NCI-H526 (cell line): ENCODE data around the gene HOXD13.

Source experiments
- DNase-seq, 2 experiments: peaks; one replicate each; lab custom pipeline; 2025; lab: John Stamatoyannopoulos, UW

HOXD13 gene

DNA sequence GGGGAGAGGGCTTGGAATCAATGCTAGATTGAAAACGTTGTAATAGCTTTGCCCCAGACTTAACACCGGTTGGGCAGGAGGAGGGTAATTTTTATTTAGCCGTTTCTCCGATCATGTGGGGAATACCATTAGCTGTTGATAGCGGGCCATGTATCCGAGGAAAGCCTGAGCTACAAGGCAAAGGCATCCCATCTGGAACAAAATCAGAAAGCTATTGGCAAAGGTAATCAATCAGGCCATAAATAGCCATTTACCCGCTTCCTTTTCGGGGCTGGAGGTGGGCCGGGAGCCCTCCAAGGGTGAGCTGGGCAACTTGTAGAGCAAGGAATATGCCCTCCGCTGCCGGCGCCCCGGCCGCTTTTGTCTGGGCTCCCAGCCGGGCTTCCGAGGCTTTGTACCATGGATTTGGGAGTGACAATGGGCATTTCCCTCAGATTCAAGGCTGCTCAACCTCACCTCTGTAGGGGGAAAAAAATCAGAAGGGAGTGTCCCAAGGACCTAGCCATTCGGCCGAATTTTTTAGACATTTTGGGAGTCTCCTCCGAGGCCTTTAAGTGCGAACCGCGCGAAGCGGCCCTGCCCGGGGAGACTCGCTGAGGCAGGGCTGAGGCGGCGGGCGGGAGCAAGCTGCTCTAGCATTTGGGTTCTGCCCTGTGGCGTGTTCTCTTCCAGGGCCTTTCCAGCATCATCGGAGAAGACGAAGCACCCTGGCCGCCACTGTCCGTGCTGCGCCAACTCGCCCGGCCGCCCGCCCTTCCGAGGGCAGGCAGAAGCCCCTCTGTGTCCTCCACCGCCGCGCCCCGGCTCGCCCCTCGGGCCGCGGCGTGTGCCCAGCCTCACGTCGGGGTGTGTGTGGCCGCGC lies 28.9 kb downstream of the HOXD13 start:
- no peak for DNase-seq

DNA sequence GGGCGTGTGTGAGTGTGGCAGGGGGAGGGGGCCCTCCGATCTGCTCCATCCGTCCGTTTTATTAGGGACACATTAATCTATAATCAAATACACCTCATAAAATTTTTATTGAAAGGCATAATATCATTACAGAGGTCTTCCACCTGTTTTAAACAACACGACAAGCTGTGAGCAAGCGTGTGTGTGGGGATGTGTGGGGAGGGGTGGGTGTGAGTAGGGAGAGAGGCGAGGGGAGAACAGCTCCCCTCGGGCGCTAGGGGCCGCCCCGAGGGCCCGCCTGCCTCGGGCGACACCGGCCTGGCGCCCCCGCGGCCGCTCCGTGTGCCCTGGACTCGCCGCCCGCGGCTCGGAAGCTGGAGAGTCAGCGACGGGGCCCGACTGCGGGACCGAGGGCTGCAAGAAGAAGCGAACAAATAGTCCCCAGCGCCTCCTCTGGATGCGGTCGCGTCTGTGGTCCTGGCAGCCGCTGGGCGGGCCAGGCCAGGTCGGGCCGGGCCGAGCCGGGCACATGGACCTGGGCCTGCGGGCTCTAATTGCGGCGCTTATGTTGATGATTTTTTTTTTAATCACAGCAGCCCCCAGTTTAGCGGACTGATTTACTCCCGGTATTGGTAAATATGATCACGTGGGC lies 29.6 kb downstream of the HOXD13 start:
- no peak for DNase-seq

DNA sequence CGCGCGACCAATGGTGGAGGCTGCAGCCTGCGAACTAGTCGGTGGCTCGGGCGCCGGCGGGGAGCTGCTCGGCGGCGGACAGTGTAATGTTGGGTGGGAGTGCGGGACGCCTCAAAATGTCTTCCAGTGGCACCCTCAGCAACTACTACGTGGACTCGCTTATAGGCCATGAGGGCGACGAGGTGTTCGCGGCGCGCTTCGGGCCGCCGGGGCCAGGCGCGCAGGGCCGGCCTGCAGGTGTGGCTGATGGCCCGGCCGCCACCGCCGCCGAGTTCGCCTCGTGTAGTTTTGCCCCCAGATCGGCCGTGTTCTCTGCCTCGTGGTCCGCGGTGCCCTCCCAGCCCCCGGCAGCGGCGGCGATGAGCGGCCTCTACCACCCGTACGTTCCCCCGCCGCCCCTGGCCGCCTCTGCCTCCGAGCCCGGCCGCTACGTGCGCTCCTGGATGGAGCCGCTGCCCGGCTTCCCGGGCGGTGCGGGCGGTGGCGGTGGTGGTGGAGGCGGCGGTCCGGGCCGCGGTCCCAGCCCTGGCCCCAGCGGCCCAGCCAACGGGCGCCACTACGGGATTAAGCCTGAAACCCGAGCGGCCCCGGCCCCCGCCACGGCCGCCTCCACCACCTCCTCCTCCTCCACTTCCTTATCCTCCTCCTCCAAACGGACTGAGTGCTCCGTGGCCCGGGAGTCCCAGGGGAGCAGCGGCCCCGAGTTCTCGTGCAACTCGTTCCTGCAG lies 30.3 kb downstream of the HOXD13 start, which contains the start of gene HOXD9:
Gene HOXD9, plus strand, starts transcription at position 37 of the 728 bp plus-strand sequence. Its CDS starts 50 bp downstream, at position 87.
- no peak for DNase-seq

DNA sequence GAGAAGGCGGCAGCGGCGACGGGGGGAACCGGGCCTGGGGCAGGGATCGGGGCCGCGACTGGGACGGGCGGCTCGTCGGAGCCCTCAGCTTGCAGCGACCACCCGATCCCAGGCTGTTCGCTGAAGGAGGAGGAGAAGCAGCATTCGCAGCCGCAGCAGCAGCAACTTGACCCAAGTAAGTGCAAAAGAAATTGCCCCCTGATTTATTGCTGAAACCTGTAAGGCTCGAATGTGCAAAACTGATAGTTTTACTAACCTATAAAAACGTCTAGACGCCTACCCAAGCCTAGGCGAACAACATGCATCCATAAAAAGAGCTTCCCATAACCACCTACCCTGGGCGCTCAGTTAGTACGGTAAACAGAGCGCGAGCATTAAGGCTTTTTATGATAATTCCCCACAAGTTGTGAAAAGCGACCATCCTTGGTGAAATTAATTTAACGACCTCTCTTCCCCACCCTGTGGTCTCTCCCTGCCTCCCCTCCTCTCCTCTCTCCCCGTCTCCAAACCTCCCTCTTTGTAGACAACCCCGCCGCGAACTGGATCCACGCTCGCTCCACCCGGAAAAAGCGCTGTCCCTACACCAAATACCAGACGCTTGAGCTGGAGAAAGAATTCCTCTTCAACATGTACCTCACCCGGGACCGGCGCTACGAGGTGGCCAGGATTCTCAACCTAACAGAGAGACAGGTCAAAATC lies 31.0 kb downstream of the HOXD13 start:
- DNase-seq, result no peak

DNA sequence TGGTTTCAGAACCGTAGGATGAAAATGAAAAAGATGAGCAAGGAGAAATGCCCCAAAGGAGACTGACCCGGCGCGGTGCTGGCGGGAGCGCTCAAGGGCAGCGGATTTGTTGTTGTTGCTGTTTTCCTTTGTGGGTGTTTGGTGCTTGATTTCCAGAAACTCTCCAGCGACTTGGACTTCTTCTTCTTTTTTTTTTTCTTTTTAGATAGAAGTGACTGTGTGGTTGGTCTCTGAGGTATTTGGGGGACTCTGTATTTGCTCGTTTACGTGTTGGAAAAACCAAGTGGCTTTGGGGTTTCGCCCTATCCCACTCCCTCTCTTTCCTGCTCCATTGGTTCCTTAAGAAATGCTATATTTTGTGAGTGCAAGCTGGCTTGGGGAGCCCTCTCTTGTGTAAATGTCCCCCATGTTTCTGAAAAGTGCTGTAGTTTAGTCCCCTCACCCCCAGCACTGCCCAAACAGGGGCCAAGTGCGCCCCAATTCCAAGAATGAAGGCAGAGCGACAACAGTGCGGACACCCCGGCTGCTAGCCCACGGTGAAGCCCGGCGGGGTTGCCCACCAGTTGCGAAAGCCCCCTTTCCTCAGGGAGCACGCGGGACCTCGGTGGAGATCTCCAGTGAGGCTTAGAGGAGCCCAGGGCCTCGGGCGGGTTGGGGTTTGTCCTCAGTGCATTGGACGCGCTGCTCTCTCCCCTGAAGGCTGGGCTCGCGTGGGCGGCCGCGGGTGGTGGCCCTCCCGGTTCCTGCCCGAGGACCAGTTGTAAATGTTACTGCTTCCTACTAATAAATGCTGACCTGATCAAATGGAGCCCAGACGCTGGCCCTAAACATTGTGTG lies 31.8 kb downstream of the HOXD13 start:
- no peak for DNase-seq

DNA sequence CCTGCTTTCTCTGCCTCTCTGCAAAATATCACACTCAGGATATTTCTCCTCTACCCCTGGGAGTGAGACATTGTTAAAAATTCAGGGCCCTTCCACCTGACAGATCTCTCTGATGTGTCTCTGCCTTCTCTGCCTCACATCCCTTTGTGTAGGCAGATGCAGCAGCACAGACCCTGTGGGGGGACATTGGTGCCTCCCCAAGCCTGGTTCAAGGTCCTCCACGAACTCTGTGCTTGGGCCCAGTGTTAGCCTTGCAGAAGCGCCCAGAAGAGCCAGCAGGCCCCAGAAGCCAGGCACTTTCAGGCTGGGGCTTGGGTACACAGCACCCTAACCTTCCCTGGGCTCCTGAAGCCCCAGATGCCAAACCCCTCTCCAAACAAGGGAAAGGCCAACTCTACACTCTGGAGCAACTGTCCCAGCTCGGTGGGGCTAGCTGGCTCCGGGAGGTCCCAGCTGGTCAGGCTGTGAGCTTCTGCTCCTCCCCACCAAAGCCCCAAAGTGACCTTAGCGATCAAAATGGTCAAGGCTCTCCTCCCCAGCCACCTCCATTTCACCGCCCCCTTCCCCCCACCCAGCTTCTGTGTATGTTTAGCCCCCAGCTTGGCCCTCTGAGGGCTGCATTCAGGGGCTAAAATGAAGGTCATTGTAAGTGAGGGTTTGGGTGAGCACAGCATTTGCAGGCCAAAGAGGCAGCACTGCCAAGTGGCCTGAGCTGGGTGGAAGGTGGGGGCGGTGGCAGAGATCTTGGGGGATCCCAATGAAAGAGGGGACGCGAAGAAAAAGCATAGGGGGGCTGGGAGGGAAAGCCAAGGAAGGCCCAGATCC lies 32.6 kb downstream of the HOXD13 start:
- DNase-seq, result no peak

DNA sequence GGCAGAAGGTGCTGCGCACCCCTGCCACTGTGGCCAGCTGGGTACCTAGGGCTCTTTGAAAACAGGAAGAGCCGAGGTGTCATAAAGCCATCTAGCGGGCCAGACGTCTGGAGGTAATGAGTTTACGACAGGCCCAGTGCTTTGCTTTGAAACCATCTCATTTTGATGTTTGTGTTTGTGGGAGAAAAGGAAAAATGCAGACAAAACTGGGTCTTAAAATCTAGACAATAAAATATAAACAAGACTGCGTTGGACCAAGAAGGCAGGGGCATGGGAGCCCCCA lies 33.2 kb downstream of the HOXD13 start:
- no peak for DNase-seq

DNA sequence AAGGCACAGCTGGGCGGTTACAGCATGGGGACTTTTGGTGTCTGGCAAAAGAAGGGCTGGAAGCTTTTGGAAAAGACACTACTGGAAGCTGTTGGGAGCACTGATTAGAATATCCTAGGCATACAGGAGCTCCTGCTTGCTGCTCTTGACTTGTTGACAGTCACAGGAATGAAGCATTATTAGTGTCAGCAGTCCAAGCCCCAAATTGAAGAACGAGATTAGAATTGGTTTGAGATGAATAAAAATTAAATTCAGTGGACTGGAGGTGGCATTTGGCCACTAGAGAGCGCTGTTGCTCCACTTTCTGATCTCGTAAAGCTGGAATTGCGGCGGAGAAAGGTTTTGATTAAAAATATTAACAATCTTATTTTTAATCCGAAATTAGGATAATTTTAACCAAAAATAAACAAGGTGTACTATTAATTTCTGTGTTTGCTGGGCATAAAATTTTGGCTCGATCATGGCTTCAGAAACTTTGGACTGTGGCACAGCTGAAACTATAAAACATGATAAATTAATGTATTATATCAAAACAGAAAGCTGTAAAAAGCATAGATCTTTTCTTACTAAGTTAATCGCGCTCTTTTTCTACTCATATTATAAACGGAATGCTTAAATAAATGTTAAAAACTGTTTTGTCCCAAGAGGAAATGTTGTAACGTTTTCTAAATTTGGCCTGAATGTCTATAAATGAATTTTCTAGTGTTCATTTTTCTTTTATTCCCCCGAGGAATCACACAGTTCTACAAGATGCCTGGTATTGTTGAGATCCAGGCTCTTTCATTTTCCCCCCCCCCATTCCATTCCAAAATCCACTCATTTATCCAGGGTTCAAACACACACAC lies 34.6 kb downstream of the HOXD13 start:
- DNase-seq, result peak; percentile 42 to 81

DNA sequence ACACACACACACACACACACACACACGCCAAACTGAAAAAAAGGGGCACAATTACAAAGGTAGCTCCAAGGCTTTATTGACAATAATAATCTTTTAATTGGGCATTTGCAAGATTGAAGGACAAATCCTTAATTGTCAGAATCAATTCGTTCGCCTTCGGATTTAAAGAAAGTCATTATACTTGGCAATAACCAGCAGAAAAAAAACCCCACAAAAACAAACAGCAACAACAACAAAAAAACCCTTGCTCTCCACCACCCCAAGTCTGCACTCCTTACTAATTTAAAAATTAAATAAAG lies 35.2 kb downstream of the HOXD13 start:
- no peak for DNase-seq

DNA sequence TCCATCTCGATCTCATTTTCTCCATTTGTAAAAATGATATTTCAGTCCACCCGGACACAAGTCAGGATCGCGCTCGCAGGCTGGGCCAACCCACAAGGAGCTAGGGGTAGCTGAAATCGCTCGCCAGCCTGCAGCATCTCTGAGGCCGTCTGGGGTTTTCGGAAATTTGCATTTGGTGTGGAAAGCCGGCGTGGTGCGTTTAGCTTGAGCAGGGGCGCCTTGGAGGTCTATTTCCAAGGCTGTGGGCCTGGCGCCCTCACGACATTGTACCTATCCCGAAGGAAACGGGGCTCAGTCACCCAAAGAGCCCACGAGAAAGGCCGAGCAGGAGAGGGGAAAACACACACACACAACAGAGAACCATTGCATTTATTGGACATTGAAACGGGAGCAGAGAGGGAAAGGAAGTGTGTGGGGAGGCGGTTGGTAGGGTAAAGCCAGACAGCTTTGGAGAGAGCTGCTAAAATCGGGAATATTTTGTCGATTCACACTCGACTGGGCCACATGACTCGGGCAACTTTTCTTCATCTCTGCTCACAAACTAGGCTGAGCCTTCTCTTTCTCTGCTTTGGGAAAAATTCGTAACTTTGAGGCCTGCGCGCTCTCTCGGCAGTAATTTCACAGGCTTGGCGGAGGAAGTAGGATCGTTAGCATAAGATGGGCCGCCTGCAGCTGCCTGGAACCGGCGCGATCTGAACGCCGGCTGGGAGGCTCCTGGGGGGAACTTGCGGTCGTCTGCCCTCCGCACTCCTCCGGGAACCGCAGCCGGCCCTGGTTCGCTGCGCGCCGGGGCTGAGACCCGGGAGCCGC lies 35.9 kb downstream of the HOXD13 start:
- DNase-seq, result peak; percentile 91 to 95

DNA sequence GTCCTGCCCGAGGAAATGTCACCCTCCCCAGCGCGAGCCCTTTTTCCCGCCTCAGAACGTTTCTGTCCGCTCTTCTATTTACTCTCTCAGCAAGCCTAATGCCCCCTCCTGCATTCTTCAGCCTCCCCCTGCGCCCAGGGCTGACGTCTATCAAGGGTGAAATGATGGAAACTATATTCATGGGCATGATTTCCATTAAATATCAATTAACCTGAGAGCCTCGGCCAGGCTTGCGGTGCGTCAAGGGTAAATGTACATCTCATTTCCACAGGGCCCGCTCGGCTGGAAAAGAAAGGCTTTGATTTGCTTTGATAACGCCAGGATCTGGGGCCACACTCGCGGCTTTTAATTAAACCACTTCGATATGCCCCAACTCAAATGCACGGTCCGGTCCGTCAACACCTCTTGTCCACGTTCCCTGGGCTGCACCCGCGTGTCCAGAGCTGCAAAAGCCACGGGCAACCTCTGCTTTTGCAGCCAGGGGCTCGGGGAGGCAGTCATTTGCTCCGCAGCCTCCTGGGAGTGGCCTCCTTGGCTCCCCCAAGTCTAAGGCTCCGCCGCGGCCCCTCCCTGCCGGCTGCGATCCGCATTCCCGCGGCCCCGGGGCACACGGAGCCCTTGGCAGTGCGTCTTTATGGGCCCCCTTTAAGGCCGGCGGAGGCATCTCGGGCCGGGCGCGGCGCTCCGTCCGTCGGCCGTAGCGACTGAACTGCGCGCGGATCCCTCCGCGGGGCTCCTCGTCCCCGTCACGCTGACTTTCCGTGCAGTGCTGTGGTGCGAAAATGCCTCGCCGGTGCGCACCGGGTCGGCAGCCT lies 36.7 kb downstream of the HOXD13 start, which contains the start of gene HOXD8:
Gene HOXD8, plus strand, starts transcription at position 724 of the 815 bp plus-strand sequence. CDS start 662 bp downstream, outside the sequence.
- DNase-seq, result peak; percentile 74 to 90

DNA sequence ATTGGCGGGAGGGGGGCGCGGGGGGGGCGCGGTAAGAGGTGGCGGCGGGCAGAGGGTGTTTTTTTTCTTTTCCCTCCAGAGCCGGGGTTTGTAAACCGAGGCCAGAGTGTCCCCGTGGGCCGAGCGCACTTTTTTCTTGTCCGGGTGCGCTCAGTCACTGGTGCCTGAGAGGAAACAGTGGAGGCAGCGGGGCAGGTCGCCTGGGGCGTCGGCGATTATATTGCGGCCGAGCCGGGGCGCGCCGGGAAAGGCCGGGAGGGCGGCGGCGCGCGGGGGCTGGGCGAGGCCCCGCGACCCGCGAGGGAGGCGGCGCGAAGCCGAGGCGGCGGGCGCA lies 37.3 kb downstream of the HOXD13 start:
- peak in 1 of 2 experiments; percentile 86 for DNase-seq

DNA sequence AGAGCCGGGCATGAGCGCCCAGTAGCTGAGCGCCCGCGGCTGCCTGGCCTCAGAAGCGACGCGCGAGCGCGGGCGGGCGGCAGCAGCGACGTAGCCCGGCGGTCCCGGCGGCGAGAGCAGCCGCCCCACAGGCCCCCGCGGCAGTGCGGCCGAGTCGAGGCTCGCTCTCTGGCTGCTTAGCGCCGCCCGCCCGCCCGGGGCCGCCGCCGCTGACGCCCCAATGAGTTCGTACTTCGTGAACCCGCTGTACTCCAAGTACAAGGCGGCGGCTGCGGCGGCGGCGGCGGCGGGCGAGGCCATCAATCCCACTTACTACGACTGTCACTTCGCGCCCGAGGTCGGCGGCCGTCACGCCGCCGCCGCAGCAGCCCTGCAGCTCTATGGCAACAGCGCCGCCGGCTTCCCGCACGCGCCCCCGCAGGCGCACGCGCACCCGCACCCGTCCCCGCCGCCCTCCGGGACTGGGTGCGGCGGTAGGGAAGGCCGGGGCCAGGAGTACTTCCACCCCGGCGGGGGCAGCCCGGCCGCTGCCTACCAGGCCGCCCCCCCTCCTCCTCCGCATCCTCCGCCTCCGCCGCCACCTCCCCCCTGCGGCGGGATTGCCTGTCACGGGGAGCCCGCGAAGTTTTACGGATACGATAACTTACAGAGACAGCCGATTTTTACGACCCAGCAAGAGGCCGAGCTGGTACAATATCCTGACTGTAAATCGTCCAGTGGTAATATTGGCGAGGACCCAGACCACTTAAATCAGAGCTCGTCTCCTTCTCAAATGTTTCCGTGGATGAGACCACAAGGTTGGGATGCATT lies 37.8 kb downstream of the HOXD13 start:
- DNase-seq, result peak; percentile 34 to 90

DNA sequence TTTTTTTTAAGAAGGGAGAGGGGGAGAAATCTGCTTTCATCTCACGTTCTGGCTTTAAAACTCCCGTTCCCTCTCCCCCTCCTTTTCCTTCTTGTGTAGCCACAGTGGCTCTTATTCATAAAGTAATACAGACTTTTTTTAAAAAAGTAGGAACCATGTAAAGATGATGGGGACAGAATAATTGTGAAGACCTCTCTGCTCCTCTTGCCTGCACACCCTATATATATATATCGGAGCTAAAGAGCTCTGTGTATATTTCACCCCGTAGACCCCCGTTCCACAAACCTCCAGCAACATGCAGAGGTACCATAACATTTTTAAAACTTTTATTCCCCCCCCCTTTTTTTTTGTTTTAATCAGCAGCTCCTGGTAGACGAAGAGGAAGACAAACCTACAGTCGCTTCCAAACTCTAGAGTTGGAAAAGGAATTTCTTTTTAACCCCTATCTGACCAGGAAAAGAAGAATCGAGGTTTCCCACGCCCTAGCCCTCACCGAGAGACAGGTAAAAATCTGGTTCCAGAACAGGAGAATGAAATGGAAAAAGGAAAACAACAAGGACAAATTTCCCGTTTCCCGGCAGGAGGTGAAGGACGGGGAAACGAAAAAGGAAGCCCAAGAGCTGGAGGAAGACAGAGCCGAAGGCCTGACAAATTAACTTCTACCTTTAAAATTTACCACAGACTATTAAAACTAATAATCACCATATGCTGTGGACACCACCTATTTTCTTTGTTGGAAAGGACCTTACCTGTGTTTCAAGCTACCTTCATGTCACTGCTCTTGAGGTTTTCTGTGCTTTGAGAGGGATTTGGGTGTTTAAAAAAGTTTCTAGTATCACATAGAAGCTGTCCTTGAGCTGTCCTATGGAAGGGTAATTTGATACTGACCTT lies 38.7 kb downstream of the HOXD13 start:
- DNase-seq, result peak; percentile 34 to 66

DNA sequence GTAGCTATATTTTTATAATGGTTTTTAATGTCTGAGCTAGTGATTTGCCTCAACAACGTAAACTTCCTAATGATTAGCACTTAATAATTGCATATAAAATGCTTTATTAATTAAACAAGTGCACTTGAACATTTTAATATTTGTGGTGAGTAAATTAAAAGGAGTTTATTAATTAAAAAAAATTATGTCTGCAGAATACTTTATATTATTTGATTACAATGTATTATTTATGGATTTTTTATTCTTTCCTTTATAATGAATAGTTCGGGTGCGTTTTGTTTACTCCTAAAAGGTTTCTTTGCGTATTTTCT lies 39.3 kb downstream of the HOXD13 start:
- no peak for DNase-seq
